K562 (cell line): ENCODE results near the gene NUMB. TPM values are rescaled to one million over a fixed set of nuclear protein-coding genes. Genes with fewer than 3 reads are reported as not detected.

Source experiments
- ATAC-seq: fragments of 200-7000 bp; cut with Tn5 transposase; 3 replicates; pipeline ENCODE4 v1.9.1; 2020; ENCODE audit warnings: moderate library complexity
- BruUV-seq: library from RNA; stranded (reverse); fragments of 400-500 nt; replicated peaks from 2 replicates; lab custom pipeline; 2021; lab: Mats Ljungman, UMichigan
- CTCF ChIA-PET: fragments of 300-600 bp; formaldehyde crosslinking; extraction: SDS; loops from one replicate; lab custom pipeline; 2021; ENCODE audit warnings: low intra/inter-chr PET ratio; lab: Yijun Ruan, JAX
- POLR2A ChIA-PET: fragments of 300-600, 350-650 bp; sonication (Branson Sonifier 250); formaldehyde crosslinking; extraction: SDS; loops from one replicate; lab custom pipeline; 2021; ENCODE audit warnings: antibody characterized with exemption, inconsistent platforms; lab: Yijun Ruan, JAX
- DNase-seq, 4 experiments: peaks; one replicate each; pipeline versions ENCODE4 v3.0.0 to v3.0.0-alpha.2; 2011 to 2018; ENCODE audit warnings: low spot score in 3 of 4, mixed read lengths in 3 of 4; ENCODE audit errors: extremely low read depth in 1 of 4
- FAIRE-seq: peaks from 2 replicates; lab custom pipeline; 2011; peaks lifted over from hg19 to GRCh38; lab: Jason Lieb, UNC
- H2AFZ ChIP-seq: 2 replicates; pipeline ENCODE4 v1.6.0; 2011; ENCODE audit warnings: low read depth, low read length, control low read depth, inconsistent platforms
- H3K27ac ChIP-seq: fragments of 200-600 bp; 3 replicates; pipeline ENCODE4 v1.8.0; 2011; ENCODE audit warnings: low read depth, mild to moderate bottlenecking, control low read depth, inconsistent platforms, low read length, moderate library complexity, mixed read lengths; ENCODE audit errors: extremely low read depth
- H3K27me3 ChIP-seq, 2 experiments: fragments of 300-600 bp in 1 of 2; 2 replicates in 1 of 2; 3 replicates in 1 of 2; pipeline versions ENCODE4 v1.6.0 to v1.8.0; 2011; ENCODE audit warnings: inconsistent platforms in 2 of 2, low read length in 2 of 2, mild to moderate bottlenecking in 1 of 2, mixed read lengths in 1 of 2, moderate library complexity in 1 of 2; ENCODE audit not compliant: control insufficient read depth in 2 of 2, insufficient read depth in 2 of 2
- H3K36me3 ChIP-seq: fragments of 300-600 bp; 3 replicates; pipeline ENCODE4 v1.8.0; 2011; ENCODE audit warnings: mild to moderate bottlenecking, low read length, inconsistent platforms; ENCODE audit not compliant: control insufficient read depth, insufficient read depth
- H3K4me1 ChIP-seq, 2 experiments: fragments of 200-600 bp in 1 of 2; replicated peaks in 1 of 2; 2 replicates in 1 of 2; 3 replicates in 1 of 2; pipeline versions ENCODE4 v1.5.1 to v1.8.0; 2011; ENCODE audit warnings: inconsistent platforms in 2 of 2, low read length in 2 of 2, mild to moderate bottlenecking in 1 of 2, mixed read lengths in 1 of 2, moderate library complexity in 1 of 2; ENCODE audit not compliant: control insufficient read depth in 2 of 2, insufficient read depth in 2 of 2
- H3K4me2 ChIP-seq: 2 replicates; pipeline ENCODE4 v1.6.1; 2011; ENCODE audit warnings: low read length, control low read depth, inconsistent platforms, mixed read lengths; ENCODE audit not compliant: insufficient read depth
- H3K4me3 ChIP-seq: fragments of 200-600 bp; sonication (generic), shearing (Covaris generic); 2 replicates; pipeline ENCODE4 v1.5.1; 2016; ENCODE audit warnings: control low read depth, inconsistent platforms
- H3K79me2 ChIP-seq: fragments of 200-600 bp; 3 replicates; pipeline ENCODE4 v1.8.0; 2011; ENCODE audit warnings: low read length, inconsistent platforms; ENCODE audit not compliant: control insufficient read depth, insufficient read depth
- H3K9ac ChIP-seq, 2 experiments: 2 replicates each; pipeline versions ENCODE4 v1.6.0 to v1.6.1; 2011; ENCODE audit warnings: low read depth in 2 of 2, low read length in 2 of 2, control low read depth in 1 of 2, inconsistent platforms in 1 of 2, mild to moderate bottlenecking in 1 of 2, mixed read lengths in 1 of 2; ENCODE audit not compliant: insufficient read depth in 1 of 2
- H3K9me1 ChIP-seq: one replicate; pipeline ENCODE4 v1.6.0; 2011; ENCODE audit warnings: inconsistent platforms, mild to moderate bottlenecking, low read length, moderate library complexity; ENCODE audit not compliant: control insufficient read depth, insufficient read depth
- H3K9me3 ChIP-seq: replicated peaks from 2 replicates; pipeline ENCODE4 v1.5.1; 2011; ENCODE audit warnings: low read depth, low read length, inconsistent platforms; ENCODE audit not compliant: control insufficient read depth, insufficient read depth
- H4K20me1 ChIP-seq: replicated peaks from 2 replicates; pipeline ENCODE4 v1.6.1; 2011; ENCODE audit warnings: low read length, inconsistent platforms, mixed read lengths; ENCODE audit not compliant: control insufficient read depth, insufficient read depth
- CEBPG ChIP-seq, 3 experiments: fragments of 200-800 bp in 1 of 3; sonication (Bioruptor generic) in 1 of 3; sonication (generic) in 1 of 3; formaldehyde crosslinking in 1 of 3; IDR thresholded peaks in 2 of 3; conservative IDR thresholded peaks in 1 of 3; 2 replicates each; pipeline versions ENCODE4 v1.6.1 to v1.8.0; 2016 to 2022; ENCODE audit warnings: missing compliant biosample characterization in 2 of 3, missing genetic modification characterization in 2 of 3, mild to moderate bottlenecking in 1 of 3, missing genetic modification reagents in 1 of 3
- CHD4 ChIP-seq: fragments of 200-600 bp; sonication (generic); IDR thresholded peaks from 3 replicates; pipeline ENCODE4 v1.6.1; 2012; ENCODE audit warnings: low read depth, mild to moderate bottlenecking, mixed read lengths, low read length, inconsistent platforms; ENCODE audit not compliant: insufficient read depth, insufficient replicate concordance, poor library complexity, severe bottlenecking
- FOXM1 ChIP-seq, 2 experiments: fragments of 450-650 bp in 1 of 2; sonication (generic) in 1 of 2; formaldehyde crosslinking in 1 of 2; IDR thresholded peaks; 2 replicates each; pipeline versions ENCODE4 v1.6.1 to v1.9.0; 2017 to 2022; ENCODE audit warnings: low read depth in 2 of 2, mild to moderate bottlenecking in 2 of 2, missing genetic modification reagents in 1 of 2, moderate library complexity in 1 of 2
- MAFF ChIP-seq: IDR thresholded peaks from 2 replicates; pipeline ENCODE4 v1.6.1; 2012; ENCODE audit warnings: low read length, improper control_type of control experiment
- MYBL2 ChIP-seq, 2 experiments: fragments of 450-650 bp in 1 of 2; sonication (generic) in 1 of 2; formaldehyde crosslinking in 1 of 2; IDR thresholded peaks; 2 replicates each; pipeline versions ENCODE4 v1.6.1 to v1.8.1; 2017 to 2022; ENCODE audit warnings: borderline replicate concordance in 1 of 2, inconsistent platforms in 1 of 2, low read depth in 1 of 2, mild to moderate bottlenecking in 1 of 2, missing genetic modification reagents in 1 of 2, moderate library complexity in 1 of 2
- NCOA4 ChIP-seq: fragments of 450-650 bp; IDR thresholded peaks from 2 replicates; pipeline ENCODE4 v1.6.1; 2018; ENCODE audit warnings: mild to moderate bottlenecking; ENCODE audit not compliant: partially characterized antibody
- OTX1 ChIP-seq: fragments of 450-650 bp; formaldehyde crosslinking; IDR thresholded peaks from 2 replicates; pipeline ENCODE4 v1.4.0; 2022; ENCODE audit warnings: mild to moderate bottlenecking
- PML ChIP-seq: IDR thresholded peaks from 2 replicates; pipeline ENCODE4 v1.6.1; 2012; ENCODE audit warnings: low read length, inconsistent platforms
- RBM17 ChIP-seq: fragments of 200-400 bp; formaldehyde crosslinking; IDR thresholded peaks from 2 replicates; pipeline ENCODE4 v1.6.1; 2017; ENCODE audit warnings: low read depth, mild to moderate bottlenecking, low read length, borderline replicate concordance
- THRAP3 ChIP-seq: fragments of 450-650 bp; IDR thresholded peaks from 2 replicates; pipeline ENCODE4 v1.6.1; 2016; ENCODE audit warnings: mild to moderate bottlenecking, inconsistent platforms, borderline replicate concordance
- WGBS: fragments of 100-300 bp; shearing (Covaris generic); methylation state at CpG from one replicate; pipeline ENCODE4 v1.1.6; 2016; ENCODE audit warnings: low coverage, mixed read lengths; ENCODE audit not compliant: insufficient coverage; ENCODE audit errors: missing lambda C conversion rate; 5-methylcytosine and 5-hydroxymethylcytosine counted together
- in situ Hi-C: fragments of 300-500 bp; cut with MboI; formaldehyde crosslinking; loops from 4 replicates; pipeline ENCODE4 v1.15.0; 2018; ENCODE audit warnings: inconsistent platforms, mixed read lengths
- intact Hi-C: fragments of 100-400 bp; cut with micrococcal nuclease; formaldehyde crosslinking; loops from 2 replicates; pipeline ENCODE4 v1.14.2; 2022
- polyA plus RNA-seq, 8 experiments: library from polyadenylated mRNA; depleted of rRNA in 4 of 8; stranded (reverse) in 5 of 8; unstranded in 3 of 8; fragments of >200 nt; fragmentation: Nextera tagmentation in 2 of 8; fragmentation: Illumina TruSeq in 1 of 8; extraction: Ambion mirVana in 2 of 8; extraction: Trizol in 1 of 8; gene quantifications; 2 replicates each; pipeline versions ENCODE4 v1.2.1 to v1.2.3, GENCODE V29; 2011 to 2014; ENCODE audit warnings: inconsistent platforms in 1 of 8, missing spikeins in 1 of 8
- total RNA-seq, 7 experiments: library from RNA; depleted of rRNA in 6 of 7; stranded (reverse); fragments of >200 nt in 6 of 7; fragmentation: Illumina TruSeq in 2 of 7; extraction: Trizol in 2 of 7; gene quantifications; 2 replicates each; pipeline versions ENCODE4 v1.2.1 to v1.2.3, GENCODE V29; 2011 to 2021; ENCODE audit warnings: low replicate concordance in 1 of 7
- TF ChIP-seq, protein P1 (sequence below): fragments of 250-450 bp; sonication (Bioruptor Pico); IDR thresholded peaks from 2 replicates; pipeline ENCODE4 v1.9.0; 2021; ENCODE audit warnings: mild to moderate bottlenecking, inconsistent platforms
- TF ChIP-seq, protein P2 (sequence below): sonication (generic); formaldehyde crosslinking; IDR thresholded peaks from 2 replicates; pipeline ENCODE4 v1.8.0; 2023; ENCODE audit warnings: mild to moderate bottlenecking, missing genetic modification reagents
- TF ChIP-seq, protein P3 (sequence below): fragments of 450-650 bp; formaldehyde crosslinking; IDR thresholded peaks from 2 replicates; pipeline ENCODE4 v1.4.0; 2022; ENCODE audit warnings: missing genetic modification characterization

Gene NUMB
- total and polyA plus RNA-seq, 9 of the 15 experiments (the other 6 are each of a cell fraction or from before 2014, with no cell fraction given), result 13.5 to 54.0 (median 32.3) TPM

DNA sequence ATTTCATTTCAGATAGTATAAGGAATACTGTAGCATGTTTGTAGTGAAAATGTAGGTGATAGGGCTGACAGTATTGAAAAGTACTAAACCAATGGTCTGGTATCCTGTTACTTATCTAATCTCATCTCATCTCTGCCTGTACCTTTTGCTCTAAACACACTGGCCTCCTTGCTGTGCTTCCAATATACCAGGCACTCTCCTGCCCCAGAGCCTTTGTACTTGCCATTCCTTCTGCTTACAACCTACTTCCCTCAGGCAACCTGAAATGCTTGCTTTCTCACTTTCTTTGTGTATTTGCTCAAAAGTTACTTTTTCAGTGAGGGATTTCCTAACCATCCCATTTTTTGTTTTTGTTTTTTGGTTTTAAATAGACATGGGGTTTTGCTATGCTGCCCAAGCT is 119.1 kb downstream of the NUMB start (continued):
- TF ChIP-seq CEBPG (CRISPR knock-in tag; IDR thresholded peaks at IDR 0.05), result no peak
- TF ChIP-seq CEBPG (tag; conservative IDR thresholded peaks at IDR 0.05 in 1 of 2, IDR thresholded peaks at IDR 0.05 in 1 of 2), result no peak
- no peak for TF ChIP-seq NCOA4
- TF ChIP-seq RBM17, result no peak
- TF ChIP-seq, protein P1, sequence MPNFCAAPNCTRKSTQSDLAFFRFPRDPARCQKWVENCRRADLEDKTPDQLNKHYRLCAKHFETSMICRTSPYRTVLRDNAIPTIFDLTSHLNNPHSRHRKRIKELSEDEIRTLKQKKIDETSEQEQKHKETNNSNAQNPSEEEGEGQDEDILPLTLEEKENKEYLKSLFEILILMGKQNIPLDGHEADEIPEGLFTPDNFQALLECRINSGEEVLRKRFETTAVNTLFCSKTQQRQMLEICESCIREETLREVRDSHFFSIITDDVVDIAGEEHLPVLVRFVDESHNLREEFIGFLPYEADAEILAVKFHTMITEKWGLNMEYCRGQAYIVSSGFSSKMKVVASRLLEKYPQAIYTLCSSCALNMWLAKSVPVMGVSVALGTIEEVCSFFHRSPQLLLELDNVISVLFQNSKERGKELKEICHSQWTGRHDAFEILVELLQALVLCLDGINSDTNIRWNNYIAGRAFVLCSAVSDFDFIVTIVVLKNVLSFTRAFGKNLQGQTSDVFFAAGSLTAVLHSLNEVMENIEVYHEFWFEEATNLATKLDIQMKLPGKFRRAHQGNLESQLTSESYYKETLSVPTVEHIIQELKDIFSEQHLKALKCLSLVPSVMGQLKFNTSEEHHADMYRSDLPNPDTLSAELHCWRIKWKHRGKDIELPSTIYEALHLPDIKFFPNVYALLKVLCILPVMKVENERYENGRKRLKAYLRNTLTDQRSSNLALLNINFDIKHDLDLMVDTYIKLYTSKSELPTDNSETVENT (CRISPR knock-in tag), result no peak
- no peak for TF ChIP-seq OTX1 (CRISPR knock-in tag)
- TF ChIP-seq, protein P2, sequence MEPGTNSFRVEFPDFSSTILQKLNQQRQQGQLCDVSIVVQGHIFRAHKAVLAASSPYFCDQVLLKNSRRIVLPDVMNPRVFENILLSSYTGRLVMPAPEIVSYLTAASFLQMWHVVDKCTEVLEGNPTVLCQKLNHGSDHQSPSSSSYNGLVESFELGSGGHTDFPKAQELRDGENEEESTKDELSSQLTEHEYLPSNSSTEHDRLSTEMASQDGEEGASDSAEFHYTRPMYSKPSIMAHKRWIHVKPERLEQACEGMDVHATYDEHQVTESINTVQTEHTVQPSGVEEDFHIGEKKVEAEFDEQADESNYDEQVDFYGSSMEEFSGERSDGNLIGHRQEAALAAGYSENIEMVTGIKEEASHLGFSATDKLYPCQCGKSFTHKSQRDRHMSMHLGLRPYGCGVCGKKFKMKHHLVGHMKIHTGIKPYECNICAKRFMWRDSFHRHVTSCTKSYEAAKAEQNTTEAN, result no peak

DNA sequence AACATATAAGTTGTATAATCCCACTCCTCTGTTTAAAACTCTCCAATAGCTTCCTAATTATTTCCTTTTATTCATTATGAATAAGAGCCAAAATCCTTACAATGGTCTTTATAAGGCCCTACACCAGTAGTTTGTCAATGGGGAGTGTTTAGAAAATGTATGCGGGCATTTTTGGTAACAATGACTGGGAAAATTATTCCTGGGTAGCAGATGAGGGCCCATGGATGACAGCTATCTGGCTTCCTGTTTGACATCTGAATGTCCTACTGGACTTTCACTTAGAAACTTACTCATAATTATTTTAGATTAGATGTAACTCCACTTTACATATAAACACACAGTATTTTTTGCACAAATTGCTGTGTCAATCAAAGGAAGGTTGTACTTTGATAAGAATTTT is 119.8 kb downstream of the NUMB start:
- no peak for ATAC-seq
- Histone ChIP-seq H3K27me3 (no peaks in the 10 kb centered on the region), H3K79me2 (no peaks in the 10 kb centered on the region; the same call in 1 of the 3 replicates), H3K9me1 (peaks cover 4% of the 10 kb centered on the region), H2AFZ (no peak overlapping the region), H4K20me1 (0 out of 2 replicates have a peak, but pooled peaks cover 4% of the 10 kb centered on the region), H3K27ac (no peak overlapping the region), H3K36me3 (no peaks in the 10 kb centered on the region; the same call in 2 of the 3 replicates), H3K4me1 (peaks cover 2 to 4% of the 10 kb centered on the region in 2 experiments; a peak in 2 of 5 replicates), H3K9me3 (no peaks in the 10 kb centered on the region), H3K4me2 (no peak overlapping the region), H3K4me3 (no peak overlapping the region), H3K9ac (no peak overlapping the region)
- intact Hi-C loops (no loop called here), in situ Hi-C loops (no loop called here)
- no peak for DNase-seq
- no peak for FAIRE-seq
- ChIA-PET CTCF (no interaction called here), POLR2A (no interaction called here)
- no TSS peak for BruUV-seq
- WGBS, result 83% methylated on average over 1 of the region's 1 CpG
- TF ChIP-seq THRAP3, result no peak
- no peak for TF ChIP-seq CHD4
- TF ChIP-seq, protein P3, sequence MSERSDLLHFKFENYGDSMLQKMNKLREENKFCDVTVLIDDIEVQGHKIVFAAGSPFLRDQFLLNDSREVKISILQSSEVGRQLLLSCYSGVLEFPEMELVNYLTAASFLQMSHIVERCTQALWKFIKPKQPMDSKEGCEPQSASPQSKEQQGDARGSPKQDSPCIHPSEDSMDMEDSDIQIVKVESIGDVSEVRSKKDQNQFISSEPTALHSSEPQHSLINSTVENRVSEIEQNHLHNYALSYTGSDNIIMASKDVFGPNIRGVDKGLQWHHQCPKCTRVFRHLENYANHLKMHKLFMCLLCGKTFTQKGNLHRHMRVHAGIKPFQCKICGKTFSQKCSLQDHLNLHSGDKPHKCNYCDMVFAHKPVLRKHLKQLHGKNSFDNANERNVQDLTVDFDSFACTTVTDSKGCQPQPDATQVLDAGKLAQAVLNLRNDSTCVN (CRISPR knock-in tag), result no peak
- no peak for TF ChIP-seq MAFF
- TF ChIP-seq FOXM1 (IDR thresholded peaks at IDR 0.05; ENCODE audit: low read depth), result no peak
- TF ChIP-seq FOXM1 (CRISPR knock-in tag; IDR thresholded peaks at IDR 0.05; ENCODE audit: low read depth), result no peak
- no peak for TF ChIP-seq PML
- TF ChIP-seq MYBL2 (IDR thresholded peaks at IDR 0.05; ENCODE audit: low read depth), result no peak
- TF ChIP-seq MYBL2 (CRISPR knock-in tag; IDR thresholded peaks at IDR 0.05; ENCODE audit: borderline replicate concordance), result no peak
